Stimulated activated CD4-positive, alpha-beta T cell treated with anti-CD3 and anti-CD28 coated beads, Interleukin-1b, Interleukin-23, amount 100 ng/mL, for 24 hours (primary cell): ENCODE results near the gene HORMAD2.

Experiments
- DNase-seq, 4 experiments: peaks; one replicate each; pipeline ENCODE4 v3.0.0-alpha.2; 2020; ENCODE audit warnings: low read depth in 4 of 4, low spot score in 1 of 4

HORMAD2 gene

GRCh38 chr22:30224161-30224857 lies 144.0 kb downstream of the HORMAD2 start:
- DNase-seq: no peak

GRCh38 chr22:30225220-30225927 lies 145.1 kb downstream of the HORMAD2 start:
- DNase-seq: no peak

GRCh38 chr22:30226192-30226832 lies 146.0 kb downstream of the HORMAD2 start:
- DNase-seq: no peak
